ENCODE measurements around the gene DNM3.
A peak's percentile ranks its signal among the peaks of the same experiment; 100 is the strongest.

DNM3 gene

GRCh38 chr1:171796592-171796991, 44.7 kb upstream of the DNM3 start:
- peaks cover 7% of the 10 kb centered on the region for H3K79me1 ChIP-seq (replicated peaks; ENCODE audit: low read length, poor library complexity, severe bottlenecking)
- H2BK120ac ChIP-seq (ENCODE audit: low read depth, low read length) = no peak overlapping the region
- no peak overlapping the region for H2AK5ac ChIP-seq (ENCODE audit: low read length, severe bottlenecking)
- H3K4ac ChIP-seq (ENCODE audit: low read depth in 1 of 2, low read length in 2 of 2) = no peak overlapping the region
- H3K9me3 ChIP-seq (ENCODE audit: control insufficient read depth, low read length) = no peaks in the 10 kb centered on the region
- H3K36me3 ChIP-seq (ENCODE audit: control insufficient read depth in 1 of 2, insufficient read depth in 2 of 2, low read depth in 1 of 2, low read length in 2 of 2) = peaks cover 18 to 49% of the 10 kb centered on the region in 2 experiments
- H2BK15ac ChIP-seq (ENCODE audit: low read depth, poor library complexity, severe bottlenecking) = no peak overlapping the region
- peaks cover 2% of the 10 kb centered on the region for H3K4me1 ChIP-seq (ENCODE audit: control insufficient read depth, insufficient read depth, low read depth, low read length)
- no peak overlapping the region for H3K14ac ChIP-seq (ENCODE audit: low read length in 2 of 2)
- H3K4me2 ChIP-seq (ENCODE audit: low read length, poor library complexity, severe bottlenecking) = no peak overlapping the region
- no peak overlapping the region for H3K4me3 ChIP-seq (ENCODE audit: insufficient read depth in 1 of 2, low read depth in 1 of 2, low read length in 2 of 2)
- H3K18ac ChIP-seq (ENCODE audit: low read depth in 1 of 2, low read length in 2 of 2) = no peak overlapping the region
- H3K27me3 ChIP-seq (ENCODE audit: control insufficient read depth in 1 of 2, insufficient read depth in 1 of 2, low read length in 2 of 2) = no peaks in the 10 kb centered on the region
- no peak for DNase-seq
- WGBS = 97% methylated on average over 5 of the region's 5 CpGs
- H3K27ac ChIP-seq (ENCODE audit: low read length, poor library complexity, severe bottlenecking) = no peak overlapping the region
- H2BK5ac ChIP-seq (ENCODE audit: low read depth, low read length, poor library complexity, severe bottlenecking) = no peak overlapping the region
- H2BK12ac ChIP-seq (ENCODE audit: low read length in 2 of 2) = no peak overlapping the region
- no peak overlapping the region for H3K23ac ChIP-seq (ENCODE audit: low read length in 2 of 2)
- H2AFZ ChIP-seq (ENCODE audit: low read depth, low read length) = no peak overlapping the region
- no peak overlapping the region for H3K9ac ChIP-seq (ENCODE audit: low read length)
- no peak overlapping the region for H4K8ac ChIP-seq (ENCODE audit: low read length)
- H4K91ac ChIP-seq (ENCODE audit: low read length) = no peak overlapping the region

- 96% methylated on average over 3 of the region's 3 CpGs for WGBS
- peaks cover 14 to 36% of the 10 kb centered on the region in 2 experiments for H3K36me3 ChIP-seq (ENCODE audit: control insufficient read depth in 1 of 2, insufficient read depth in 2 of 2, low read depth in 1 of 2, low read length in 2 of 2)
- no peak overlapping the region for H2BK15ac ChIP-seq (ENCODE audit: low read depth, poor library complexity, severe bottlenecking)
- no peaks in the 10 kb centered on the region for H3K9me3 ChIP-seq (ENCODE audit: control insufficient read depth, low read length)
- H3K79me1 ChIP-seq (replicated peaks; ENCODE audit: low read length, poor library complexity, severe bottlenecking) = peaks cover 2% of the 10 kb centered on the region
- H3K4me1 ChIP-seq (ENCODE audit: control insufficient read depth, insufficient read depth, low read depth, low read length) = peaks cover 2% of the 10 kb centered on the region
- no peak for DNase-seq
- H4K8ac ChIP-seq (ENCODE audit: low read length) = no peak overlapping the region
- no peak overlapping the region for H3K27ac ChIP-seq (ENCODE audit: low read length, poor library complexity, severe bottlenecking)
- H3K9ac ChIP-seq (ENCODE audit: low read length) = peak overlapping the region; percentile 35
- no peak overlapping the region for H4K91ac ChIP-seq (ENCODE audit: low read length)
- no peak overlapping the region for H2AFZ ChIP-seq (ENCODE audit: low read depth, low read length)
- H3K4me3 ChIP-seq (ENCODE audit: insufficient read depth in 1 of 2, low read depth in 1 of 2, low read length in 2 of 2) = no peak overlapping the region
- H3K4me2 ChIP-seq (ENCODE audit: low read length, poor library complexity, severe bottlenecking) = no peak overlapping the region
- H2BK12ac ChIP-seq (ENCODE audit: low read length in 2 of 2) = no peak overlapping the region
- H2AK5ac ChIP-seq (ENCODE audit: low read length, severe bottlenecking) = no peak overlapping the region
- no peak overlapping the region for H2BK5ac ChIP-seq (ENCODE audit: low read depth, low read length, poor library complexity, severe bottlenecking)
- H3K4ac ChIP-seq (ENCODE audit: low read depth in 1 of 2, low read length in 2 of 2) = no peak overlapping the region
- no peak overlapping the region for H3K23ac ChIP-seq (ENCODE audit: low read length in 2 of 2)
- H3K27me3 ChIP-seq (ENCODE audit: control insufficient read depth in 1 of 2, insufficient read depth in 1 of 2, low read length in 2 of 2) = no peaks in the 10 kb centered on the region
- H2BK120ac ChIP-seq (ENCODE audit: low read depth, low read length) = no peak overlapping the region
- no peak overlapping the region for H3K18ac ChIP-seq (ENCODE audit: low read depth in 1 of 2, low read length in 2 of 2)
- H3K14ac ChIP-seq (ENCODE audit: low read length in 2 of 2) = no peak overlapping the region
These were observed 43.0 kb upstream of the DNM3 start for GRCh38 chr1:171798311-171798710.

DNA sequence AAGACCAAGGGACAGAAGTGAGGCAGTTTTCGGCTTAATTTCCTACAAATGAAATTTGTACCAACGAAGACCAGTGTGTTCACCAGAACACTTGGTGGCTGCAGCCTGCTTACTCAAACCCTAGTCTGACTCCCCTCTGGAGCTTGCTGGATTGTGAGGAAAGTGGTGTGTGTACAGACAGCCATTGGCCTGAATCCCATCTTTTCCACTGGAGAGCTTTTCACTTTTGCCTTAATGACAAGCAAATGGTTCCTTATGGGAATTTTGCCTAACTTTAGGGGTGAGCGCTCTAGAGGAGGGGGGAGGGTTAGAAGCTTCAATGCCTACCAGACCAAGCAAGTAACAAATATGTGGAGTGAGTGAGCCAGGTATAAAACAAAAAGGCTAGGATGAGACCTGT, 42.5 kb upstream of the DNM3 start:
- H3K27me3 ChIP-seq (ENCODE audit: control insufficient read depth in 1 of 2, insufficient read depth in 1 of 2, low read length in 2 of 2) = no peaks in the 10 kb centered on the region
- no peak overlapping the region for H3K23ac ChIP-seq (ENCODE audit: low read length in 2 of 2)
- no peak overlapping the region for H2BK120ac ChIP-seq (ENCODE audit: low read depth, low read length)
- peak overlapping the region; percentile 35 for H3K9ac ChIP-seq (ENCODE audit: low read length)
- H2AFZ ChIP-seq (ENCODE audit: low read depth, low read length) = no peak overlapping the region
- H3K18ac ChIP-seq (ENCODE audit: low read depth in 1 of 2, low read length in 2 of 2) = no peak overlapping the region
- H3K4ac ChIP-seq (ENCODE audit: low read depth in 1 of 2, low read length in 2 of 2) = no peak overlapping the region
- no peak overlapping the region for H4K8ac ChIP-seq (ENCODE audit: low read length)
- H3K36me3 ChIP-seq (ENCODE audit: control insufficient read depth in 1 of 2, insufficient read depth in 2 of 2, low read depth in 1 of 2, low read length in 2 of 2) = peaks cover 14 to 36% of the 10 kb centered on the region in 2 experiments
- no peak overlapping the region for H2AK5ac ChIP-seq (ENCODE audit: low read length, severe bottlenecking)
- H3K4me1 ChIP-seq (ENCODE audit: control insufficient read depth, insufficient read depth, low read depth, low read length) = peaks cover 2% of the 10 kb centered on the region
- H3K4me2 ChIP-seq (ENCODE audit: low read length, poor library complexity, severe bottlenecking) = no peak overlapping the region
- no peak overlapping the region for H2BK5ac ChIP-seq (ENCODE audit: low read depth, low read length, poor library complexity, severe bottlenecking)
- H3K79me1 ChIP-seq (replicated peaks; ENCODE audit: low read length, poor library complexity, severe bottlenecking) = peaks cover 2% of the 10 kb centered on the region
- H2BK15ac ChIP-seq (ENCODE audit: low read depth, poor library complexity, severe bottlenecking) = no peak overlapping the region
- H4K91ac ChIP-seq (ENCODE audit: low read length) = no peak overlapping the region
- no peaks in the 10 kb centered on the region for H3K9me3 ChIP-seq (ENCODE audit: control insufficient read depth, low read length)
- no peak overlapping the region for H2BK12ac ChIP-seq (ENCODE audit: low read length in 2 of 2)
- H3K27ac ChIP-seq (ENCODE audit: low read length, poor library complexity, severe bottlenecking) = no peak overlapping the region
- no peak overlapping the region for H3K14ac ChIP-seq (ENCODE audit: low read length in 2 of 2)
- no peak overlapping the region for H3K4me3 ChIP-seq (ENCODE audit: insufficient read depth in 1 of 2, low read depth in 1 of 2, low read length in 2 of 2)
- no peak for DNase-seq
- WGBS = 93% methylated on average over 3 of the region's 3 CpGs

DNA sequence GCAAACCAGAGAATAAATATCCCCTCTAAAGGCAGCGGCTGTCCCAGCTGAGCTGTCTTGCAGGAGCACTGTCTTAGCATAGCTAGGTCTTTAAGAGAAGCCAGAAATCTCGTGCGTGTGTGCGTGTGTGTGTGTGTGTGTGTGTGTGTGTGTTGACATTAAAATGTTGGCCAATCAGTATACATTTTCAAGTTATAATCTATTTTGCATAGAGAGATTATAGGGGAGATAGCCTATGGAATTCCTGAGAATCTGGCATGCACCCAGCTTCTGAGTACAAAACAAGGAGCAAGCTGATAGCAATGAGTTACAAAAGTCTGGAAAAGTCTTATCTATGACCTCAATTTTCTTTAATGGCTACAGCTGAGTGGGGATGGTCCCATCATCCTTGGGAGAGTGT, 42.1 kb upstream of the DNM3 start:
- H4K8ac ChIP-seq (ENCODE audit: low read length) = no peak overlapping the region
- H3K9me3 ChIP-seq (ENCODE audit: control insufficient read depth, low read length) = no peaks in the 10 kb centered on the region
- H2BK120ac ChIP-seq (ENCODE audit: low read depth, low read length) = no peak overlapping the region
- H3K27me3 ChIP-seq (ENCODE audit: control insufficient read depth in 1 of 2, insufficient read depth in 1 of 2, low read length in 2 of 2) = no peaks in the 10 kb centered on the region
- no peak overlapping the region for H3K23ac ChIP-seq (ENCODE audit: low read length in 2 of 2)
- H3K9ac ChIP-seq (ENCODE audit: low read length) = peak overlapping the region; percentile 35
- no peak overlapping the region for H2BK12ac ChIP-seq (ENCODE audit: low read length in 2 of 2)
- peaks cover 2% of the 10 kb centered on the region for H3K79me1 ChIP-seq (replicated peaks; ENCODE audit: low read length, poor library complexity, severe bottlenecking)
- no peak overlapping the region for H3K4ac ChIP-seq (ENCODE audit: low read depth in 1 of 2, low read length in 2 of 2)
- H2AK5ac ChIP-seq (ENCODE audit: low read length, severe bottlenecking) = no peak overlapping the region
- no peak overlapping the region for H2BK5ac ChIP-seq (ENCODE audit: low read depth, low read length, poor library complexity, severe bottlenecking)
- no peak overlapping the region for H2BK15ac ChIP-seq (ENCODE audit: low read depth, poor library complexity, severe bottlenecking)
- H3K36me3 ChIP-seq (ENCODE audit: control insufficient read depth in 1 of 2, insufficient read depth in 2 of 2, low read depth in 1 of 2, low read length in 2 of 2) = peaks cover 14 to 36% of the 10 kb centered on the region in 2 experiments
- no peak overlapping the region for H3K4me3 ChIP-seq (ENCODE audit: insufficient read depth in 1 of 2, low read depth in 1 of 2, low read length in 2 of 2)
- WGBS = 89% methylated on average over 3 of the region's 4 CpGs
- no peak overlapping the region for H2AFZ ChIP-seq (ENCODE audit: low read depth, low read length)
- DNase-seq = no peak
- no peak overlapping the region for H3K4me2 ChIP-seq (ENCODE audit: low read length, poor library complexity, severe bottlenecking)
- no peak overlapping the region for H3K27ac ChIP-seq (ENCODE audit: low read length, poor library complexity, severe bottlenecking)
- no peak overlapping the region for H4K91ac ChIP-seq (ENCODE audit: low read length)
- no peak overlapping the region for H3K14ac ChIP-seq (ENCODE audit: low read length in 2 of 2)
- no peaks in the 10 kb centered on the region for H3K4me1 ChIP-seq (ENCODE audit: control insufficient read depth, insufficient read depth, low read depth, low read length)
- H3K18ac ChIP-seq (ENCODE audit: low read depth in 1 of 2, low read length in 2 of 2) = no peak overlapping the region
